Measurements from ENCODE around the gene RCAN2. TPM values are rescaled to one million over a fixed set of nuclear protein-coding genes. Genes with fewer than 3 reads are reported as not detected.
A peak's percentile ranks its signal among the peaks of the same experiment; 100 is the strongest.

The RCAN2 gene
- total RNA-seq, 2 donors from 2014 or later: 3.6 to 7.0 TPM

GRCh38 chr6:46505693-46506512 is 14.7 kb upstream of the RCAN2 start:
- no peak overlapping the region for H3K4me3 ChIP-seq
- no peaks in the 10 kb centered on the region for H3K36me3 ChIP-seq
- no peak overlapping the region for H3K9ac ChIP-seq (ENCODE audit: low read depth in 2 of 2, low read length in 2 of 2)
- peaks cover 3% of the 10 kb centered on the region for H3K4me1 ChIP-seq
- H3K27ac ChIP-seq: no peak overlapping the region
- TF ChIP-seq, protein P1, sequence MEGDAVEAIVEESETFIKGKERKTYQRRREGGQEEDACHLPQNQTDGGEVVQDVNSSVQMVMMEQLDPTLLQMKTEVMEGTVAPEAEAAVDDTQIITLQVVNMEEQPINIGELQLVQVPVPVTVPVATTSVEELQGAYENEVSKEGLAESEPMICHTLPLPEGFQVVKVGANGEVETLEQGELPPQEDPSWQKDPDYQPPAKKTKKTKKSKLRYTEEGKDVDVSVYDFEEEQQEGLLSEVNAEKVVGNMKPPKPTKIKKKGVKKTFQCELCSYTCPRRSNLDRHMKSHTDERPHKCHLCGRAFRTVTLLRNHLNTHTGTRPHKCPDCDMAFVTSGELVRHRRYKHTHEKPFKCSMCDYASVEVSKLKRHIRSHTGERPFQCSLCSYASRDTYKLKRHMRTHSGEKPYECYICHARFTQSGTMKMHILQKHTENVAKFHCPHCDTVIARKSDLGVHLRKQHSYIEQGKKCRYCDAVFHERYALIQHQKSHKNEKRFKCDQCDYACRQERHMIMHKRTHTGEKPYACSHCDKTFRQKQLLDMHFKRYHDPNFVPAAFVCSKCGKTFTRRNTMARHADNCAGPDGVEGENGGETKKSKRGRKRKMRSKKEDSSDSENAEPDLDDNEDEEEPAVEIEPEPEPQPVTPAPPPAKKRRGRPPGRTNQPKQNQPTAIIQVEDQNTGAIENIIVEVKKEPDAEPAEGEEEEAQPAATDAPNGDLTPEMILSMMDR (IDR thresholded peaks at IDR 0.05): no peak
- no peaks in the 10 kb centered on the region for H3K27me3 ChIP-seq
- DNase-seq: no peak
- H3K9me3 ChIP-seq: no peaks in the 10 kb centered on the region
- intact Hi-C loops (cut with DNase I): no loop called here

DNA sequence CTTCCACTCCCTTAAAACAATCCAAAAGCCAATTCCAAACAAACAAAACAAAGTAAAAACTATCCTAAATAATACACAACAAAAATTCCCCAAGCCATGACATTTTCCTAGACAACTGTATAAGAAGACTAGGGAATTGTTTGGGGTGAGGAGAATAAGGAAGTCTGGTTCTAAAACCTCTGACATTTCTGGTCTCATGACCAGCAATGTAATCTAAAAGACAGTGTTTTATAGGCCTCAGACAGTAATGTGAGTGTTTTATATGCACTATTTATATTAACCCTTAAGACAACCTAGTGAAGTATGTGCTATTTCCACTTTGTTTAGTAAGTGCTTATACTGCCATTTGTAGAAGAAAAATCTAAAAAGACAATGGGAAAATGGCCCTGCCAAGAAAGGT is 13.0 kb upstream of the RCAN2 start:
- Histone ChIP-seq H3K4me1 (peaks cover 3% of the 10 kb centered on the region), H3K27ac (no peak overlapping the region), H3K9ac (ENCODE audit: low read depth in 2 of 2, low read length in 2 of 2) (no peak overlapping the region), H3K27me3 (no peaks in the 10 kb centered on the region), H3K9me3 (no peaks in the 10 kb centered on the region), H3K36me3 (no peaks in the 10 kb centered on the region), H3K4me3 (no peak overlapping the region)
- TF ChIP-seq, protein P1 (IDR thresholded peaks at IDR 0.05): no peak
- intact Hi-C loops (cut with DNase I): no loop called here
- no peak for DNase-seq

GRCh38 chr6:46502486-46503119 is 11.4 kb upstream of the RCAN2 start:
- no peaks in the 10 kb centered on the region for H3K9me3 ChIP-seq
- H3K27ac ChIP-seq: no peak overlapping the region
- peaks cover 2% of the 10 kb centered on the region for H3K4me1 ChIP-seq
- TF ChIP-seq, protein P1 (IDR thresholded peaks at IDR 0.05): no peak
- peak; percentile 23 for DNase-seq
- no peaks in the 10 kb centered on the region for H3K27me3 ChIP-seq
- no peak overlapping the region for H3K9ac ChIP-seq (ENCODE audit: low read depth in 2 of 2, low read length in 2 of 2)
- no peaks in the 10 kb centered on the region for H3K36me3 ChIP-seq
- intact Hi-C loops (cut with DNase I): no loop called here
- H3K4me3 ChIP-seq: no peak overlapping the region

GRCh38 chr6:46501136-46502089 is 10.2 kb upstream of the RCAN2 start:
- no peak overlapping the region for H3K27ac ChIP-seq
- TF ChIP-seq, protein P1 (IDR thresholded peaks at IDR 0.05): no peak
- H3K4me3 ChIP-seq: no peak overlapping the region
- H3K9ac ChIP-seq (ENCODE audit: low read depth in 2 of 2, low read length in 2 of 2): no peak overlapping the region
- DNase-seq: no peak
- no peaks in the 10 kb centered on the region for H3K9me3 ChIP-seq
- intact Hi-C loops (cut with DNase I): no loop called here
- no peaks in the 10 kb centered on the region for H3K27me3 ChIP-seq
- no peaks in the 10 kb centered on the region for H3K36me3 ChIP-seq
- H3K4me1 ChIP-seq: no peaks in the 10 kb centered on the region

DNA sequence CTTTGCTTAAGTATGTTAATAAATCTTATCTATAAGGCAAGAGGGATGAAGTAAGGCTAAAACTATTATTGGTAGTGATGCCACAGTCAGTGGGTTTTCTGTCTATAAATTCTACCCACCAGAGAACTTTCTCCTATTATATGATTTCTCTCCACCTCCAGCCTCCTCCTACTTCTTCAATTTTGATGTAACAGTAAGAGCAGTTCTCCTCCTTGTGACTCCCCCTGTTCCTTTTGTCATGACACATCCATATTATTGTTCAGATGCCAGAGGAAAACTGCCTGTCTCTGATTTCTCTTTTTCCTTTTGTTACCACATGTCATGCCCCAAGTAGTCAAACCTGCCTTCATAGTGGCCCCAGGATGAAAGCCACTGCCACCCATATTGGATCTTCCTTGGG is 9.1 kb upstream of the RCAN2 start:
- Histone ChIP-seq H3K36me3 (no peaks in the 10 kb centered on the region), H3K9ac (ENCODE audit: low read depth in 2 of 2, low read length in 2 of 2) (no peak overlapping the region), H3K4me3 (no peak overlapping the region), H3K4me1 (no peaks in the 10 kb centered on the region), H3K27me3 (no peaks in the 10 kb centered on the region), H3K9me3 (no peaks in the 10 kb centered on the region), H3K27ac (no peak overlapping the region)
- no peak for DNase-seq
- TF ChIP-seq, protein P1 (IDR thresholded peaks at IDR 0.05): no peak
- intact Hi-C loops (cut with DNase I): no loop called here
